HG03520 (cell line): Measurements from ENCODE around the gene ABCB8.
"Not testable (repeated sequence)": the region's sequence is repeated elsewhere in the genome, so short reads cannot be mapped to it uniquely, and the experiment has no call there.

Experiments used
- ATAC-seq: cut with Tn5 transposase; IDR thresholded peaks from one replicate; pipeline ENCODE4 v1.9.1; 2021; ENCODE audit warnings: mild to moderate bottlenecking, moderate library complexity; ENCODE audit not compliant: unreplicated experiment

The ABCB8 gene

GRCh38 chr7:151013733-151014497 is 14.3 kb upstream of the ABCB8 start:
- no peak for ATAC-seq

- no peak for ATAC-seq
Measured at GRCh38 chr7:151014950-151015349, 13.3 kb upstream of the ABCB8 start.

GRCh38 chr7:151015967-151016366 is 12.3 kb upstream of the ABCB8 start:
- no peak for ATAC-seq

- ATAC-seq: no peak
Measured at GRCh38 chr7:151016505-151016904, 11.7 kb upstream of the ABCB8 start.

- no peak for ATAC-seq
Measured at GRCh38 chr7:151016942-151017341, 11.3 kb upstream of the ABCB8 start.

DNA sequence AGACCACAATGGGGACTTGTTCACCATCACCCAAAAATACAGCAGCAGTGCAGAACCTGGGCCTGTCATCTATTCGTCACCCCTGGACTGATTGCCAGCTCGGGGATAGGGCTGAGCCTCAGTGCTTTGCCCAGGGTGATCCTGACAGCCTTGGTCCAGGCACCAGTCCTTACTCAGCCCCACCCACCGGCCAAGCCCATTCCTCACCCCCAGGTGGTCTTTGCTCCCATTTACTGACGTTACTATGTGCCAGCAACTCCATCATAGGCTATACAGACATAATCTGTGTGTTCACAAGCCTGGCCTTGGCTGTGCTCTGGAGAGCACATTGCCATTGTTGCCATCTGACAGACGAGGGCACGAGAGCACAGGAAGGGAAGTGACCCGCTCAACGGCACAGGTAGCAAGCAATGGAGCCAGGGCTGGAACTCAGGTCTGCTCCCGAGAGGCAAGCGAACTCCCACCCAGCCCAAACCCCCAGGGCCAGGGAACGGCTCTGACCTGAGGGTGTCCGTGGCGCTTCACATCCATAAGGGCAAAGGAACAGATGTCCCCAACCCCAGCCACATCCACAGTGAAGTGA is 10.8 kb upstream of the ABCB8 start:
- ATAC-seq: no peak

DNA sequence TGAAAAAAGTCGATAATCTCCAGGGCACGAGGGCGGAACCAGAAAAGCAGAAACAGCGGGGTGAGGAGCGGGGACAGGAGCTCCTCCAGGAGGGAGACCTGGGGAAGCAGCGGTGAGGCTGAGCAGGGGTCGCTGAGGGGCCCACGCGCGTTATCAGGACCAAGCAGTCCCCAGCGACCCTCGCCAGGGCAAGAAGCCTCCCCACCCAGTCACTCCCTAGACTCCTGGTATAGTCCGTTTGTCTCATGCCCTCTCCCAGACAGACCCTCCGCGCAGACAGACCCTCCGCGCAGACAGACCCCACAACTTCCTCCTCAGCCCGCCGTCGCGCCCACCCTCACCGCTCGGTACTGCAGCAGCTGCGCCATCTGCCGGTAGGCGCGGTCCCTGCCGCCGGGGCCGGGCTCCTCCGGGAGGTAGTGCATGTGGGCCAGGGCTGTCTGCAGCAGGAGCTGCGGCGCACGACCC is 10.3 kb upstream of the ABCB8 start:
- ATAC-seq: no peak

GRCh38 chr7:151018421-151019129 is 9.7 kb upstream of the ABCB8 start:
- ATAC-seq: no peak

DNA sequence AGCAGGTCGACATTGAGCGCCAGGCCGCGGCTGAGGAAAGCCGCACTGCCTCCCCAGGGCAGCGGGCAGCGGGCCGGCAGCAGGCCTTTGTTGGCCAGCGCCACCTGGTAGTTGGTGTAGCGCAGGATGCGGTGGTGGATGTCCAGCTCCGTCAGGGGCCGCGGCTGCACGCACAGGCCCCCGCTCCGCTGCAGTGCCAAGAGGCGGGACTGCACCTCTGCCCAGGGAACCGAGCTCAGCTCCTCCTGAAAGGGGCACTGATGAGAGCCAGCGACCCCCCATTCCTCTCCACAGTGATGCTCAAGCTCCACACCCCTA is 9.2 kb upstream of the ABCB8 start:
- no peak for ATAC-seq

- ATAC-seq: no peak
Measured at GRCh38 chr7:151020231-151020630, 8.0 kb upstream of the ABCB8 start.

GRCh38 chr7:151023232-151023631 is 5.0 kb upstream of the ABCB8 start:
- no peak for ATAC-seq

GRCh38 chr7:151024435-151025056 is 3.7 kb upstream of the ABCB8 start, which contains the start of gene ATG9B:
TSS of gene ATG9B (minus strand) at chr7:151024494. CDS start at chr7:151024423, 71 bp downstream.
- ATAC-seq: no peak

- ATAC-seq: no peak
Measured at GRCh38 chr7:151025924-151026671, 2.2 kb upstream of the ABCB8 start.

DNA sequence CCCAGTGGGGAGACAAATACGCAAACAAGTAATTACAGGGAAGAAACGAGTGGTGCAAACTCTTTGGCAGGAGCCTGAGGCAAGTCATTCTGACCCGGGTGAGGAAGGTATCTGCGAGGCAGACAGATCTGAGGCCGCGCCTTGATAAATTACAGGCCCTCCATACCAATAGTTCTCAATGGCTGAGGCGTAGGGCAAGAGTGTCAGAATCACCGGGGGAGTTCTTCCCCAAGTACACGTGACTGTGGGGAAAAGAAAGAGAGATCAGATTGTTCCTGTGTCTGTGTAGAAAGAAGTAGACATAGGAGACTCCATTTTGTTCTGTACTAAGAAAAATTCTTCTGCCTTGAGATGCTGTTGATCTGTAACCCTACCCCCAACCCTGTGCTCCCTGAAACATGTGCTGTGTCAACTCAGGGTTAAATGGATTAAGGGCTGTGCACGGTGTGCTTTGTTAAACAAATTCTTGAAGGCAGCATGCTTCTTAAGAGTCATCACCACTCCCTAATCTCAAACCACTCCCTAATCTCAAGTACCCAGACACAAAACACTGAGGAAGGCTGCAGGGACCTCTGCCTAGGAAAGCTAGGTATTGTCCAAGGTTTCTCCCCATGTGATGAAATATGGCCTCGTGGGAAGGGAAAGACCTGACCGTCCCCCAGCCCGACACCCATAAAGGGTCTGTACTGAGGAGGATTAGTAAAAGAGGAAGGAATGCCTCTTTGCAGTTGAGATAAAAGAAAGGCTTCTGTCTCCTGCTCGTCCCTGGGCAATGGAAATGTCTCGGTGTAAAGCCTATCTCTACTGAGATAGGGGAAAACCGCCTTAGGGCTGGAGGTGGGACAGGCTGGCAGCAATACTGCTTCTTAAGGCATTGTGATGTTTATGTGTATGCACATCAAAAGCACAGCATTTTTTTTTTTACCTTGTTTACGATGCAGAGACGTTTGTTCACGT is 1.2 kb upstream of the ABCB8 start:
- ATAC-seq: not testable (repeated sequence)

GRCh38 chr7:151027728-151028130 is 521 bp upstream of the ABCB8 start:
- ATAC-seq: not testable (repeated sequence)

GRCh38 chr7:151028948-151029501 is 775 bp downstream of the ABCB8 start:
- no peak for ATAC-seq

DNA sequence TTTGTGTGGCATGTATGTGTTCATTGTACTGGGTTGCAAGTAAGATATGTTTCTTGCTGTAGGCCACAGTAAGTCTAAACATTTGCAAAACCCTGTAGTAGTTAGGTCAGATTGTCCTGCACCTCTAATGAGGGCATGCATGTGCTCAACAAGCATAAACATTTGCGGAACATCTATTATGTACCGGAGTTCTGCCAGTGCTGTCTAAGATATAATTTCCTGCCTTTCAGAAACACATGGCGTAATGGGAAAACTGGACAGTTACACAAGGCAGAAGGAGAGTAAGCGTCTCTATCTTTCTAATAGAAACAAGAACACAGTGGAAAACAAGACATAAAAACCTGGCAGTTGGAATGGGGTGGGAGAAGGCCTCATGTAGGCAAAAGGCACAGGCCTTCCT is 2.8 kb downstream of the ABCB8 start:
- ATAC-seq: no peak

GRCh38 chr7:151032936-151033863 is 5.0 kb downstream of the ABCB8 start:
- ATAC-seq: no peak
